RWPE1 (cell line): ENCODE data around the gene NFE2.

Experiments
- CTCF ChIA-PET: fragments of 350-600 bp; sonication (Branson Sonifier 250); formaldehyde crosslinking; extraction: SDS; loops from one replicate; lab custom pipeline; 2021; lab: Yijun Ruan, JAX
- POLR2A ChIA-PET: fragments of 400-600 bp; formaldehyde crosslinking; extraction: SDS; loops from one replicate; lab custom pipeline; 2020; ENCODE audit warnings: antibody characterized with exemption; ENCODE audit not compliant: low non-redundant PET; lab: Yijun Ruan, JAX
- DNase-seq: peaks from one replicate; pipeline ENCODE4 v3.0.0; 2012; ENCODE audit warnings: low spot score
- H3K27ac ChIP-seq: fragments of 450-650 bp; 2 replicates; pipeline ENCODE4 v1.5.1; 2017
- TF ChIP-seq, protein P1 (sequence below): fragments of 450-650 bp; conservative IDR thresholded peaks from 2 replicates; pipeline ENCODE4 v1.5.1; 2017; ENCODE audit warnings: low read depth, mild to moderate bottlenecking

NFE2 gene

DNA sequence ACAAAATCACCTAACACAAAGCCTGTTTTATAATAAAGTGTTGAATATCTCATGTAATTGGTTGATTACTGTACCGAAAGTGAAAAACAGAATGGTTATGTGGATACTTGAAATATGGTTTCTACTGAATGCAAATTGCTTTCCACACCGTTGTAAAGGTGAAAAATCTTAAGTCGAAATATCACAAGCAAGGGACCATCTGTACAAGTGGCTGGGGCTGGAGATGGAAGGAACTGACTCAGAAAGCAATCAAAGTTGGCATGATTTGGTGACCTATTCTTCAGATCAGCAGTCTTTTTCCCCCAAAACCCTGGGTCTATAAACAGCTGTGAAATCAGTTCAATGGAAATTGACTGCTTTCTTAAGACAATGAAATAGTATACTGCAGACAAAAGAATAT lies 24.4 kb downstream of the NFE2 start:
- DNase-seq: no peak
- CTCF ChIA-PET: no interaction called here
- POLR2A ChIA-PET: interaction anchor here (0.6 kb wide), 1 partner anchor 10 kb away, joined by 3 read pairs; no protein-coding TSS in a partner anchor
- H3K27ac ChIP-seq: no peak overlapping the region
- TF ChIP-seq, protein P1, sequence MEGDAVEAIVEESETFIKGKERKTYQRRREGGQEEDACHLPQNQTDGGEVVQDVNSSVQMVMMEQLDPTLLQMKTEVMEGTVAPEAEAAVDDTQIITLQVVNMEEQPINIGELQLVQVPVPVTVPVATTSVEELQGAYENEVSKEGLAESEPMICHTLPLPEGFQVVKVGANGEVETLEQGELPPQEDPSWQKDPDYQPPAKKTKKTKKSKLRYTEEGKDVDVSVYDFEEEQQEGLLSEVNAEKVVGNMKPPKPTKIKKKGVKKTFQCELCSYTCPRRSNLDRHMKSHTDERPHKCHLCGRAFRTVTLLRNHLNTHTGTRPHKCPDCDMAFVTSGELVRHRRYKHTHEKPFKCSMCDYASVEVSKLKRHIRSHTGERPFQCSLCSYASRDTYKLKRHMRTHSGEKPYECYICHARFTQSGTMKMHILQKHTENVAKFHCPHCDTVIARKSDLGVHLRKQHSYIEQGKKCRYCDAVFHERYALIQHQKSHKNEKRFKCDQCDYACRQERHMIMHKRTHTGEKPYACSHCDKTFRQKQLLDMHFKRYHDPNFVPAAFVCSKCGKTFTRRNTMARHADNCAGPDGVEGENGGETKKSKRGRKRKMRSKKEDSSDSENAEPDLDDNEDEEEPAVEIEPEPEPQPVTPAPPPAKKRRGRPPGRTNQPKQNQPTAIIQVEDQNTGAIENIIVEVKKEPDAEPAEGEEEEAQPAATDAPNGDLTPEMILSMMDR: no peak

DNA sequence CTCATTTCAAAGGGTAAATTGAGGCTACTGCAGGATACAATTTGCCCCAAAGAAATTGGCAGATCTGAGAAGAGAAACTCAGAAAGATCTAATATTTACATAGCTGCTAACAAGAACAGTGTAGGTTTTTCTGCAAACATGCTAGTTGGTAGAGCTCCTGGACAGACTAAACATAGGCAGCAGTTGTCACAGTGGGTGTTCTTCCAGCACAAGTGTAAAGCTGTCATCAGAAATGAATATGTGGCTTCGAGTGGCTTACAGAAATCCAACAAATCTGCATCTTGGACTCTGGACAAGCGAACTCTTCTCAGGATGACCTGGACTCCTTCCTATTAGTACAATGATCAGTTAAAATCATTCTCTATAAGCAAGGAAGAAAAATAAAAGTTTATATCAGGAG lies 26.8 kb downstream of the NFE2 start:
- DNase-seq: no peak
- CTCF ChIA-PET: interaction anchor here (0.8 kb wide), 1 partner anchor 23 kb away, joined by 4 read pairs; no protein-coding TSS in a partner anchor
- POLR2A ChIA-PET: no interaction called here

DNA sequence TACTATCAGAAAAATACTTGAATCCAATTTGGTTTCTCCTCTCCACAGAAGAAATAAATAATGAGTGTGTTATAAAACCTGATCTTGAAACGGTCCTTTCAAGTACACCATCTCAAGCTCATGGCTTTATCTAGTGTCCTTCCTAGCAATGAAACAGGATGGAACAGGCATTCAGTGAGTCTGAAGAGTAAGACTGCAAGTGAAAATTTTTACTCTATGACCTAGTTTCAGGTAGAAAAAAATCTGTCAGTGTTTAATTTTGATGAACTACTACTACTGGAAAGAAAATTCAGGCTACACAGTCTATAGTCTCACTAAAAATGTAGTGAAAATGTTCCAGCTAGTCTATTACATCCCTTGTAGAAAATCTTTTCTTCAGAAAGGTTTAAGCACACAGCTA lies 28.6 kb downstream of the NFE2 start:
- TF ChIP-seq, protein P1: no peak
- ChIA-PET CTCF (interaction anchor here (0.6 to 1.0 kb wide), 3 partner anchors 20 to 137 kb away, joined by 3 to 4 read pairs (median 3); no protein-coding TSS in a partner anchor), POLR2A (no interaction called here)
- H3K27ac ChIP-seq: no peak overlapping the region
- no peak for DNase-seq

More for the DNA sequence above, 26.8 kb downstream of the NFE2 start:
- TF ChIP-seq, protein P1: no peak
- H3K27ac ChIP-seq: no peak overlapping the region

DNA sequence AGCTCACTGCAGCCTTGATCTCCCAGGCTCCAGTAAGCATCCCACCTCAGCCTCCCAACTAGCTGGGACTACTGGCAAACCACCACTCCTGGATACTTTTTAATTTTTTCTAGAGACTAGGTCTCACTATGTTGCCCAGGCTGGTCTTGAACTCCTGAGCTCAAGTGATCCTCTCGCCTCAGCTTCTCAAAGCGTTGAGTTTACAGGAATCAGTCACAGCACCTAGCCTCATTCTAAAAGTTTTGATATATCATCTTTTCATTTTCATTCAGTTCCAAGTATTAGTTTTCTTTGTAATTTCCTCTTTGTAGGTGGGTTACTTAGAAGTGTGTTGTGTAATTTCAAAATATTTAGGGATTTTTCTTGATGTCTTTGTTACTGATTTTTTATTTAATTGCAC lies 30.5 kb downstream of the NFE2 start:
- no peak for DNase-seq
- no peak overlapping the region for H3K27ac ChIP-seq
- TF ChIP-seq, protein P1: no peak
- ChIA-PET CTCF (no interaction called here), POLR2A (no interaction called here)

DNA sequence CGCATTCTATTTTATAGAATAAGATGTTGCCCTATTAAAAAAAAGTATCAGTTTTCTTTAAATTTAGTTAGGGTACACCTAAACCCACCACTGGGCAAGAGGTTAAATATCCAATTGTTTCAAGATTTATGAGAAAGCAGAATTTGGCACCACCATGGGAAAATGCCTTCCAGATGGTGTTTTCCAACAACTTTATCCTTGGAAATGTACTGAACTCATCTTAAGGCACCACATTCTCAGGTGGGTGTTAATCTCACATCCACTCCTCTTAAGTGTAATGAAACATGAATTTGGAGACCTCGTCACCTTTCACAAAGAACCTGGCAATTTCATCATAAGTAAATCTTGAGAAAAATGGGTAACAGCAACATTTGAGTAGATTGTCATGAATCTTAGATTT lies 34.0 kb downstream of the NFE2 start:
- ChIA-PET POLR2A (no interaction called here), CTCF (no interaction called here)
- no peak overlapping the region for H3K27ac ChIP-seq
- TF ChIP-seq, protein P1: no peak
- no peak for DNase-seq

DNA sequence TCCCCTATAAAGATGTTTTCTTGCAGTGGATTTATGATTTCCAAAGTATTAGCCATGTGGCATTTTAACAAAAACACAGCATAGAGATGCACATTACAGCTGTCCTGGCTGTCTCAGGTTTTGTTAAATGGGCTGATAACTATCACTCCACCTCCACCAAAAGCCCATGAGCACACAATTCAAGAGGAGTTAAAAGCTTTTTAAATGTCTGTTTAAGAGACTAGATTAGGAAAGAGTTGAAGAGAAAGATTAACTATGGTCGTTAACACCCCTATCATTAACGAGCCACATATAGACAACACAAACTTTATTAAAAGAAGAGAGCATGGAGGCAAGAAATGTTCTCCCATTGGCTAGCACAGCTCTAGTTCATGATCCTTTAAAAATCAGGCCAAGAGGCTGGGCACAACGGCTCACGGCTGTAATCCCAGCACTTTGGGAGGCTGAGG lies 35.4 kb downstream of the NFE2 start:
- TF ChIP-seq, protein P1: no peak
- CTCF ChIA-PET: interaction anchor here (0.6 to 0.7 kb wide), 2 partner anchors 10 to 1666 kb away, joined by 4 read pairs; no protein-coding TSS in a partner anchor
- POLR2A ChIA-PET: no interaction called here
- H3K27ac ChIP-seq: no peak overlapping the region
- DNase-seq: no peak
